GM23248 (cell line): ENCODE data around the gene RANBP9. TPM values are rescaled to one million over a fixed set of nuclear protein-coding genes. Genes with fewer than 3 reads are reported as not detected.
A peak's percentile ranks its signal among the peaks of the same experiment; 100 is the strongest.

ENCODE experiments used
- DNase-seq: peaks from one replicate; pipeline ENCODE4 v3.0.0-alpha.2; 2015
- H2AFZ ChIP-seq: fragments of 200-600 bp; sonication (generic); 2 replicates; pipeline ENCODE4 v1.6.1; 2016; ENCODE audit warnings: antibody characterized with exemption
- H3F3A ChIP-seq: fragments of 200-600 bp; sonication (generic); 2 replicates; pipeline ENCODE4 v1.6.1; 2016; ENCODE audit warnings: mild to moderate bottlenecking, antibody characterized with exemption, mixed run types; ENCODE audit not compliant: insufficient read depth
- H3K27ac ChIP-seq: fragments of 200-600 bp; sonication (generic); 2 replicates; pipeline ENCODE4 v1.5.1; 2016; ENCODE audit warnings: mild to moderate bottlenecking
- H3K27me3 ChIP-seq: fragments of 200-600 bp; sonication (generic); replicated peaks from 2 replicates; pipeline ENCODE4 v1.6.1; 2016; ENCODE audit warnings: mild to moderate bottlenecking; ENCODE audit not compliant: insufficient read depth
- H3K36me3 ChIP-seq: fragments of 200-600 bp; sonication (generic); 2 replicates; pipeline ENCODE4 v1.6.1; 2016; ENCODE audit warnings: low read depth, mild to moderate bottlenecking
- H3K4me1 ChIP-seq: fragments of 200-600 bp; sonication (generic); 2 replicates; pipeline ENCODE4 v1.6.1; 2016; ENCODE audit warnings: mild to moderate bottlenecking; ENCODE audit not compliant: insufficient read depth
- H3K4me2 ChIP-seq: fragments of 200-600 bp; sonication (generic); one replicate; pipeline ENCODE4 v1.6.1; 2016; ENCODE audit warnings: mild to moderate bottlenecking; ENCODE audit not compliant: unreplicated experiment
- H3K4me3 ChIP-seq: fragments of 200-600 bp; sonication (generic); 2 replicates; pipeline ENCODE4 v1.5.1; 2016; ENCODE audit warnings: mild to moderate bottlenecking
- H3K79me2 ChIP-seq: fragments of 200-600 bp; sonication (generic); 2 replicates; pipeline ENCODE4 v1.6.1; 2016; ENCODE audit warnings: mild to moderate bottlenecking; ENCODE audit not compliant: insufficient read depth
- H3K9ac ChIP-seq: fragments of 200-600 bp; sonication (generic); 2 replicates; pipeline ENCODE4 v1.6.1; 2016; ENCODE audit warnings: mild to moderate bottlenecking
- H3K9me2 ChIP-seq: fragments of 200-600 bp; sonication (generic); 2 replicates; pipeline ENCODE4 v1.6.1; 2016; ENCODE audit warnings: mixed run types, mild to moderate bottlenecking, moderate library complexity; ENCODE audit not compliant: insufficient read depth
- H3K9me3 ChIP-seq: fragments of 200-600 bp; sonication (generic); one replicate; pipeline ENCODE4 v1.6.1; 2017; ENCODE audit warnings: low read depth
- H4K20me1 ChIP-seq: fragments of 200-600 bp; sonication (generic); 2 replicates; pipeline ENCODE4 v1.6.0; 2016; ENCODE audit not compliant: insufficient read depth
- EZH2 ChIP-seq: fragments of 200-600 bp; sonication (generic); IDR thresholded peaks from 2 replicates; pipeline ENCODE4 v1.6.1; 2018; ENCODE audit warnings: antibody characterized with exemption, mild to moderate bottlenecking; ENCODE audit not compliant: insufficient read depth, poor library complexity, severe bottlenecking
- EZH2phosphoT487 ChIP-seq: fragments of 200-600 bp; sonication (generic); IDR thresholded peaks from 2 replicates; pipeline ENCODE4 v1.6.1; 2018; ENCODE audit warnings: antibody characterized with exemption, moderate library complexity, mild to moderate bottlenecking, low read depth; ENCODE audit not compliant: insufficient read depth
- WGBS, 2 experiments: methylation state at CpG; one replicate each; pipeline ENCODE4 v1.1.6; 2015 to 2017; ENCODE audit warnings: low lambda C conversion rate in 2 of 2, low coverage in 1 of 2; ENCODE audit errors: missing lambda C conversion rate in 2 of 2; 5-methylcytosine and 5-hydroxymethylcytosine counted together
- in situ Hi-C: fragments of 300-500 bp; cut with MboI; formaldehyde crosslinking; loops from 2 replicates; pipeline ENCODE4 v1.15.0; 2020
- polyA plus RNA-seq: library from polyadenylated mRNA; unstranded; fragments of >200 nt; fragmentation: Nextera tagmentation; extraction: Ambion mirVana; gene quantifications from 2 replicates; pipeline ENCODE4 v1.2.1, GENCODE V29; 2016
- total RNA-seq: library from RNA; depleted of rRNA; stranded (reverse); fragments of >200 nt; shearing (Covaris generic); gene quantifications from 2 replicates; pipeline ENCODE4 v1.2.3, GENCODE V29; 2014; rRNA removed

RANBP9 gene
- total RNA-seq, result 28.3 and 29.8 TPM in 2 replicates
- 8.0 and 8.8 TPM in 2 replicates for polyA plus RNA-seq

DNA sequence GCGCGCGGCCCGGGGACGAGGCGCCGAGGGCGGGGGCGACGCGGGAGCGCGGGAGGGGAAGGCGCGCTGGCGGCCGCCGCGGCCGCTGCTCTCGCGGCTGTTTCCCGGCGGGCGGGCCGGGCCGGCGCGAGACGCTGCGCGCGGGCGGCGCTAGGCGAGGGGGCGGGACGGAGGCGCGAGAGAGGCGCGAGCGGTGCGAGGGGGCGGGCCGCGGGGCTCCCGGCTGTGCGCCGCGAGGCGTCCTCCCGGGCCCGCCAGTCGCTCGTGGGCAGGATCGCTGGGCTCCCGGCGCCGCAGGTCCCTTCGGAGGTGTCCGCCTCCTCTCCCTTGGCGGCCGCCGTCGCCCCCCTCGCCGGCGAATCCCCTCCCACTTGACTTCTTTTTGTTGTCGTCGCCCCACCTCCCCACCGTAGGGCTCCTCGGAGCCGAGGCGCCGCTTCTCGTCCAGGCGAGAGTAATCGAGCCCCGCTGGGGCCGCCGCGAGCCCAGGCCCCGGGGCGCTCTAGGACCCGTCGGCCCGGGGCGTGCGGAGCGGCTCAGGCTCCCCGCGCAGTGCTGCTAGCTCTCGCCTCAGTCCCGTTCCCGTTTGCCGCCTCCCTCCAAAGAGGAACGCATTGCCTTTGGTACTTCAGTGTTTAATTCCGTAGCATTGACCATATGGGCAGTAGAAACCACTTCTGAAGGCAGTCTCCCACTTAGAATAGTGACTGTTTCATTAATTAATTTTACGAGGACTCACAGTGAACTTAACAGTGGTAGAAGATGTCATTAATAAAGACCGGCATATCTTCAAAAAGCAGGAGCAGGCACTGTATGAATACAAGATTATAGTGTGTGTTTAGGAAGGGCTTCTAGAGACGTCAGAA is at the start of gene RANBP9:
TSS of gene RANBP9 (minus strand) at position 103 of the 866 bp plus-strand sequence. CDS start 330 bp downstream, outside the sequence.
- peak within 1 kb of the TSS; percentile 89 for H3K4me2 ChIP-seq
- peak within 1 kb of the TSS; percentile 92 for H3K9ac ChIP-seq
- TF ChIP-seq EZH2phosphoT487 (no peak), EZH2 (no peak)
- no peaks in the 10 kb centered on the region for H3K36me3 ChIP-seq
- peak within 1 kb of the TSS; percentile 87 for H3K27ac ChIP-seq
- peaks cover 39% of the 10 kb centered on the region for H3K79me2 ChIP-seq
- H3K9me3 ChIP-seq, result no peaks in the 10 kb centered on the region
- 1% methylated on average over 36 to 61 of the region's 102 CpGs for WGBS, 2 experiments
- H4K20me1 ChIP-seq, result no peaks in the 10 kb centered on the region; the same call in 1 of the 2 replicates
- H3K4me3 ChIP-seq, result peak within 1 kb of the TSS; percentile 99
- peak; percentile 96 for DNase-seq
- in situ Hi-C loops, result no loop called here
- no peaks in the 10 kb centered on the region for H3K9me2 ChIP-seq
- peaks cover 30% of the 10 kb centered on the region for H3F3A ChIP-seq
- H3K4me1 ChIP-seq, result peaks cover 24% of the 10 kb centered on the region
- H2AFZ ChIP-seq, result peak within 1 kb of the TSS; percentile 88
- H3K27me3 ChIP-seq, result no peaks in the 10 kb centered on the region

DNA sequence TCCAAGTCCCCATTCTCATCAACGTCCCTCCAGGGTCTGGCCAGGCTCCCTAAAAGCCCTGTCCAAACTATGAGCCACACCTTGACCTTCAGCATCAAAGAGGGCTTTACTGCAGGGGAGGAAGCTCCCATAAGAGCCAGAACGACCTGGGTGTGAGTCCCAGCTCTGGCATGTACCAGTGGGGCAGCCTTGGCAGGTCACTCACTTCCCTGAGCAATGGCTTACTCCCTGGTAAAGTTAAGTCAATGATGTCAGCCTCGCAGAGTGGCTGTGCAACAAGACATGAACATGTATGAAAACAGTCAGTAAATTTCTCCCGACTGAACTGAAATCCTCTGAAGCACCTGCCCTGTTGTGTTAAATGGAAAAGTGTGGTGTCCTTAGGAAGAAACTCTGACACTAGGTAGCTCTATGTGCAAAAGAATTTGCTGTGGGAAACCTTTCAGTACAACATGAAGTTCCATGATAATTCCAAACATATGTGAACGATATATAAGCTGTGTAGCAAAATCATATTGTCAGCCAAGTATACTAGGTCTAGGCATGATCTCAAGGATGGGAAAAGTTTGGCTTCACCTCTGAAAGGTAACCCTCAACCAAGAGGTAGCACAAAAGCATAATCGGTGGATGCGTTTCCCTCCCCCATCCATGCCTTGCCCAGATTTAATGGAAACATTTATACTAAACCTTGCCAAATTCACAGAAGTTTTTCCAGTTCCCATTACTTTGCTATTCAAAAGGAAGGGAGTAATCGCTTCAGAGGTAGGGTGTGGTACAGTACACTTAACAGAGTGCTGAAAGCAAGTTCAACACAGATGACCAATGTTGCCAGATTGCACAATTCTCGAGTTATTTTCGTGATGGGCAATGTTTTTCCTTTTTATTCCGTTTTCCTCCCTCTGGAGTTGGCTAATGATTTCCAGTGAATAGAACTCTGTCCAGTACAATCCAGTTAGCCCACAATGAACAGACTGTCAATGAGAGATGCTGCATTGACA is 49.0 kb upstream of the RANBP9 start:
- H3K27me3 ChIP-seq, result no peaks in the 10 kb centered on the region
- H3K9ac ChIP-seq, result peak overlapping the region; percentile 77
- no peaks in the 10 kb centered on the region for H3K9me3 ChIP-seq
- peak overlapping the region; percentile 30 for H3K4me3 ChIP-seq
- peak overlapping the region; percentile 83 for H3K4me2 ChIP-seq
- peak overlapping the region; percentile 97 for H3K27ac ChIP-seq
- H4K20me1 ChIP-seq, result no peaks in the 10 kb centered on the region
- no peaks in the 10 kb centered on the region for H3K36me3 ChIP-seq
- 0 out of 2 replicates have a peak, but pooled peaks have one; percentile 45 for TF ChIP-seq EZH2phosphoT487
- no peak for TF ChIP-seq EZH2
- H2AFZ ChIP-seq, result peak overlapping the region; percentile 42
- no peaks in the 10 kb centered on the region for H3K9me2 ChIP-seq
- in situ Hi-C loops, result no loop called here
- H3F3A ChIP-seq, result peaks cover 34% of the 10 kb centered on the region
- peaks cover 38% of the 10 kb centered on the region for H3K4me1 ChIP-seq
- WGBS, 2 experiments, result 10 to 12% methylated on average over 11 of the region's 11 CpGs
- DNase-seq, result peak; percentile 91
- no peaks in the 10 kb centered on the region for H3K79me2 ChIP-seq

DNA sequence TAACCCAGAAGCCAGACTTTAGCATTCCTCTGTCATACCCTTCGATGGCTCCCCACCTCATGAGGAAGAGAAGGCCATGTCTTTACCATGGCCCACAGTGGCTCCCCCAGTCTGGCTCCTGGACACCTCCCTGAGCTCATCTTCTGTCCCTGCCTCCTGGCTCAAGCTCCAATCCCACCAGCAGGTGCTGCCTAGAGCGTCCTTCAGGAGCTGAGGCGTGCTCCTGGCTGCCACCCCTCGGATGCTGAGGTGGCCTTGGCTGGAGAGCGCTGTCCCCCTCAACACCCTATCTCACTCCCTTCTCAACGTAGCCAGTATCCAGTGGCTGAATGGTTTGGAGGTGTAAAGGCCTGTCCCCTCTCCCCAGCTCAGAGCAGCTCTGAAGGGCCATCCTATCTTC is 47.4 kb upstream of the RANBP9 start:
- no peaks in the 10 kb centered on the region for H3K9me2 ChIP-seq
- no peaks in the 10 kb centered on the region for H3K9me3 ChIP-seq
- peaks cover 33% of the 10 kb centered on the region for H3F3A ChIP-seq
- H4K20me1 ChIP-seq, result no peaks in the 10 kb centered on the region
- no peak for DNase-seq
- H3K27me3 ChIP-seq, result no peaks in the 10 kb centered on the region
- H3K4me1 ChIP-seq, result peaks cover 37% of the 10 kb centered on the region
- no peak overlapping the region for H3K27ac ChIP-seq
- H2AFZ ChIP-seq, result no peak overlapping the region
- H3K4me2 ChIP-seq, result no peak overlapping the region
- H3K36me3 ChIP-seq, result no peaks in the 10 kb centered on the region
- H3K4me3 ChIP-seq, result no peak overlapping the region
- TF ChIP-seq EZH2phosphoT487 (no peak), EZH2 (no peak)
- 95 to 97% methylated on average over 6 of the region's 6 CpGs for WGBS, 2 experiments
- in situ Hi-C loops, result no loop called here
- H3K79me2 ChIP-seq, result no peaks in the 10 kb centered on the region
- H3K9ac ChIP-seq, result no peak overlapping the region

DNA sequence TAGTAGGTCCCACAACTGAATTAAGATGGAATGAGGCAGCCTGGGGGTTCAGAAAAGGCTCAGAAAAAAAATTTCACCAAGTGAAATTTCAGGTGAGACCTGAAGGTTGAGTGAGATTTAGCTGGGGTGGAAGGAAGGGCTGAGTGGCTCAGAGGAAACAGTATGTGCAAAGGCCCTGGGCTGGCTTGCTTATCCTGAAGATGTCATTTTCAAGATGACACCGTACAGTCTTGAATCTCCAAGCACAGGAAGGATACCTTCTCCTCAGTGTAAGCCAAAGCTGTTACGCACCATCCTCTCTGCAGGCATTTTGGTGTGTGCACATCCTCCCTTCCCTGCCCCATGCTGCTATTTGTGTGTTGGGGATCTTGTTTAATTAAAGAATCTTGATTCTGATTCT is 43.0 kb upstream of the RANBP9 start:
- 93 to 95% methylated on average over 2 of the region's 2 CpGs for WGBS, 2 experiments

More for the DNA sequence above, 43.0 kb upstream of the RANBP9 start:
- Histone ChIP-seq H3K79me2 (no peaks in the 10 kb centered on the region), H3K27ac (no peak overlapping the region), H3K27me3 (no peaks in the 10 kb centered on the region), H2AFZ (no peak overlapping the region), H3F3A (no peaks in the 10 kb centered on the region), H3K36me3 (no peaks in the 10 kb centered on the region), H4K20me1 (no peaks in the 10 kb centered on the region), H3K4me1 (no peaks in the 10 kb centered on the region), H3K9me3 (no peaks in the 10 kb centered on the region), H3K9ac (no peak overlapping the region), H3K4me3 (no peak overlapping the region), H3K9me2 (no peaks in the 10 kb centered on the region), H3K4me2 (no peak overlapping the region)
- no peak for TF ChIP-seq EZH2phosphoT487
- no peak for TF ChIP-seq EZH2
- no peak for DNase-seq
- in situ Hi-C loops, result no loop called here
